Inflammatory macrophage (primary cell): Measurements from ENCODE around the gene LRP6.
A peak's percentile ranks its signal among the peaks of the same experiment; 100 is the strongest.
"Not testable (repeated sequence)": the region's sequence is repeated elsewhere in the genome, so short reads cannot be mapped to it uniquely, and the experiment has no call there.

ENCODE experiments used
- DNase-seq, 2 donors: peaks; one replicate each; pipeline ENCODE4 v3.0.0-alpha.2; 2020 to 2022

Gene LRP6

DNA sequence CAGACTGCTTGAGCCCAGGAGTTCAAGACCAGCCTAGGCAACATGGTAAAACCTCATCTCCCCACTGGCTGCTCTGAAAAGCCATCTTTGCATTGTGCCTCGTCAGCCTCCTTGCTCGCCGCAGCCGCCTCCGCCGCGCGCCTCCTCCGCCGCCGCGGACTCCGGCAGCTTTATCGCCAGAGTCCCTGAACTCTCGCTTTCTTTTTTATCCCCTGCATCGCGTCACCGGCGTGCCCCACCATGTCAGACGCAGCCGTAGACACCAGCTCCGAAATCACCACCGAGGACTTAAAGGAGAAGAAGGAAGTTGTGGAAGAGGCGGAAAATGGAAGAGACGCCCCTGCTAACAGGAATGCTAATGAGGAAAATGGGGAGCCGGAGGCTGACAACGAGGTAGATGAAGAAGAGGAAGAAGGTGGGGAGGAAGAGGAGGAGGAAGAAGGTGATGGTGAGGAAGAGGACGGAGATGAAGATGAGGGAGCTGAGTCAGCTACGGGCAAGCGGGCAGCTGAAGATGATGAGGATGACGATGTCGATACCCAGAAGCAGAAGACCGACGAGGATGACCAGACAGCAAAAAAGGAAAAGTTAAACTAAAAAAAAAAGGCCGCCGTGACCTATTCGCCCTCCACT, 155.8 kb downstream of the LRP6 start:
- not testable (repeated sequence) for DNase-seq

DNA sequence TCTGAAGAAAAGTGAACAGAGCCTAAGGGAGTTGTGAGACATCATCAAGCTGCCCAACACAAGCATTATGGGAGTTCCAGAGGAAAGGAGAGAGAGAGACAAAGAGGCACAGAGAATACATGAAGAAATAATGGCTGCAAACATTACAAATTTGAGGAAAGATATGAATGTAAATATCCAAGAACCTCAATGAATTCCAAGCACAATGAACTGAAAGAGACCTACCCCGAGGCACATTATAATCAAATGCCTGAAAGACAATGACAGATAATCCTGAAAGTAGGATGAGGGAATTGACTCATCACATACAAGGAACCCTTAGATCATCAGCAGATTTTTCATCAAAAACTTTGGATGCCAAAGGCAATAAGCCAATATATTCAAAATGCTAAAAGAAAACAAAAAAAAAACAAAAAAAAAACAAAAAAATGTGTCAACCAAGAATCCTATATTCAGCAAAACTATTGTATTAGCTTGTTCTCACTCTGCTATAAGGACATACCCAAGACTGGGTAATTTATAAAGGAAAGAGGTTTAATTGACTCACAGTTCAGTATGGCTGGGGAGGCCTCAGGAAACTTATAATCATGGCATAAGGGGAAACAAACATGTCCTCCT, 158.3 kb downstream of the LRP6 start:
- DNase-seq = no peak

DNA sequence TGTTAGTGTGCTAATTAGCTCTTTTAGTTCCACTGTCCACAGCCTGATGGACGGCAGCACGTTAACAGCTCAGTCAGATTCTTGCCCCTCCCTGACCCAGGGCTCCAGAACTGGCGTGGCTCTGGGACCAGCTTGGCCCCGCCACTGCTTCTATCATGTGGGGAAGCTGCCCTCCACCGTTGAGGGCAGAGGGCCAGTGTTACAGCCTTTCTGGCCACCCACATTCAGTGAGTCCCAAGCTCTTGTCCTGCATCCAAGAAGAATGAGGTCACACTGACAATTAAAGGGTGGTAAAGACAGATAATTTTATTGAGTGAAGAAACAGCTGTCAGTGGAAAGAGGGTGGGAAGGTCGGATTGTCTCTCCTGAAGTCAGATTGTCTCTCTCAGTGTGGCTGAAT, 159.2 kb downstream of the LRP6 start:
- no peak for DNase-seq

DNA sequence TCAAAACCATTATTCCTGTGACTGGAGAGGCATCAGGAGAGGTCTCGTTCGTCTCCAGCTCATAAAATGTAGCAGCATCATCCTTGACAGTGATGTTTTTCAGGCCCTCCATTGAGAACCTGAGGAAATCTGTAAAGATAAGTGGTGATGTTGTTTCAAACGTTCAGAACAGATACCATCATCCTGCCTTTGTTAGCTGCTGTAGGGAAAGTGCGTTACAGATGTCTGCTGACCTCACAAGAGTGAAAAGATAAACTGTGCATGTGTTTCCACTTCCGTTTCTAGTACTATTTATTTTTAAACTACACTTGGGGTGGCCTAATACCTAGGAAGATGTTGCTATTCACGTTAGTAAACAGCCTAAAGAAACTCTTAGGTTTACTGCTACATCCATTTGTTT, 167.7 kb downstream of the LRP6 start:
- no peak for DNase-seq

DNA sequence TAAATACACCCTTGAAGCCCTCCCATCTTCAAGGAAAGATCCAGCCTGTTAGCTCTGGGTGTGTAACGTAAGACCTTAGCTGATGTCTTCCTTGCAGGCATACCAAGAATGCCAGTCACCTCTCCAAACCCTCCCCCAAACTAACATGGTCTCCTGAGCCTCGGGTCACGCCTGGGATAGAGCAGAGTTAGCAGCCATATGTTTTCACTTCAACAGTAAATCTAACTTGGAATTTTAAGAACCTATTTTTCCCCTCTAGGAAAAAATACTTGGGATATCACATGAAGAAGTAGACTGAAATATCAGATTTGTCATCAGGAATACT, 168.2 kb downstream of the LRP6 start:
- DNase-seq = no peak

DNA sequence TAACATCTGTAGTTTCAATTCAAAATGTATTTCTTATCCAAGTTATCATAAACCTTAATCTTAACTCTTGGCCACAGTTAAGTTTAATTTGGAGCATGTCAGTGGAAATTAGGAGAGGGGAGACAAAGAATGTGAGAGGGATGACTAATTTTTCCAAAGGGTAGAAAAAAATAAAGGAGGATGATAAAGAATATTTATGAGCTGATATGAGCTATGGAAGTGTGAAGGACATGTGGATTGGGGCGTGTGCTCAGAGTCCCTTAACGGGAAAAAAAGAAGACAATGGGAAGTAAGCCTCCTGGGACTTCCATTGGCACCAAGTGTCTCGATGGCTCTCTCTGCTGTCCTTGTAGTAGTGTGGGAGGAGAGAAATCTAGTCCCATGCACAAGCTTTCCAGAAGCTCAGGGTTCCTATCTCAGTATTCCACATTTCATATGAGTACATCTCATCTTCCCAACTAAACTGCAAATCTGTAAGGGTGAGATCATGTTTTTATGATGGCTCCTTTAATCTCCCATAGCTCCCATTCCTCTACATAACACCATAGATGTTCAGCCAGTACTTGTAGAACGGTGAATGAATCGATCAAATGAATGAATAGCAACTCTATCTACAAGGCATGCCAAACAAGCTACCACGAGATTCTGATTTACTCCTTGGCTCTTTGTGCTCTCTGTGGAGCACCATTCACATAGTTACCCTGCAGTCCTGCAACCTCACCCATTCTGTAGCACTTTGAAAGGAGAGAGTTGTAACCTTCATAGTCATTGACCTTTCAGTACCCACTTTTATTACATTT, 168.8 kb downstream of the LRP6 start:
- DNase-seq = no peak

DNA sequence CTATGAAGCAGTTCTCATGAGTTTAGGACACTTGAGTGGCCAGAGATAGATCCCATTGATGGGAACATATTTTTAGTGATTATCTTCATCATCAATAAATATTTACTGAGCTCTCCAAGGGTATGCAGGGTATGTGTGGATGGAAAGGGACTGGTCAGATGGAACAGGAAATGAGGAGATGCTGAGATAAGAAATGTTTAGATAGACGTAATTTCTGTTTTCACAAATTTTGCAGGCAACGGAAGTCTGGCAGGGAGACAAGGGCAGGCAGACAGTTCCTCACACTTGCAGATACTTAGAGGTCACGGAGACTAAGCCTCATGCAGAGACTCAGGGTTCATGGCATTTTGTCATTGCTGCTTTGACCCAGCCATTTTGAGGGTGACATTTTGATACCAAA, 171.8 kb downstream of the LRP6 start:
- no peak for DNase-seq

DNA sequence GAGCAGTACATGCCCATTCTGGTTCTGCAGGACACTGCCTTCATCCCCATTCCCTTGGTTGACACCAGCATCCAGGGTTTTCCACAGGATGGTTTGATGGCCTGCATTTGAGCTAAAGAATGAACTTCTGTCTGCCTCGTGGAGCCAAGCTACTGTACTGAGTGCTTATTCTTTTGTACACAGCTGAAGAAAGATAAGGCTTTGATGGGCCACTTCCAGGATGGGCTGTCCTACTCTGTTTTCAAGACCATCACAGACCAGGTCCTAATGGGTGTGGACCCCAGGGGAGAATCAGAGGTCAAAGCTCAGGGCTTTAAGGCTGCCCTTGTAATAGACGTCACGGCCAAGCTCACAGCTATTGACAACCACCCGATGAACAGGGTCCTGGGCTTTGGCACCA, 172.4 kb downstream of the LRP6 start:
- DNase-seq = no peak

DNA sequence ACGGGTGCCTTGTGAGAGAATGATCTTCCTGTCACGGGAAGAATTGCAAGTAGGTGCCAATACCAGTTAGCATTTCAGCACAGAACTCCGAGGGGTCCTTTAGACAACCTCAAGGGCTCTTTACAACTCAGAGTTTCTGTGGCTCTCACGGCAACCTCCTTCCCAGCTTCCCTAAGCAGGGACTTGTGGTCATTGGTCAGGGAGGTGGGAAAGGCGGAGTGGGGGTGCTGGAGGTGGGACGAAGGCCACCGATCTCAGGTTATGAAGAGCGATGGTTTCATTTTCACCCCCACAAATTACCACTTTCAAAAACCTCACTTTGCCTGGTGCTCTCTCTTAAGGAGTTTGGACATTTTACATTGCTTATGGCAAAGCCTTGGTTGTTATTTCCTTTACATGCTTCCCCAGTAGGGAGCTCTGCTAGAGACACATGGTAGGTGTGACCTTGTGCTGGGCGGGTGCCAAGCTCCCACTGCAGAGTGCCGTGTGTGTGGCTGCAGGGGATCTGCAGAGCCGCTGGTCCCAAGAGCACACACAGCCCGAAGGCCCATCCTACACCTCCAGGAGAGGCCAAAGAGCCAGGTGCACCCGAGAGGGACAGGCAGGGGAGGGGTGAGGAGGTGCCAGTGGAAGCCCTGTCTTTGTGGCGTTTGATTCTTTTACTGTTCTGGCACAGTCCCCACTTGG, 174.7 kb downstream of the LRP6 start:
- no peak for DNase-seq

DNA sequence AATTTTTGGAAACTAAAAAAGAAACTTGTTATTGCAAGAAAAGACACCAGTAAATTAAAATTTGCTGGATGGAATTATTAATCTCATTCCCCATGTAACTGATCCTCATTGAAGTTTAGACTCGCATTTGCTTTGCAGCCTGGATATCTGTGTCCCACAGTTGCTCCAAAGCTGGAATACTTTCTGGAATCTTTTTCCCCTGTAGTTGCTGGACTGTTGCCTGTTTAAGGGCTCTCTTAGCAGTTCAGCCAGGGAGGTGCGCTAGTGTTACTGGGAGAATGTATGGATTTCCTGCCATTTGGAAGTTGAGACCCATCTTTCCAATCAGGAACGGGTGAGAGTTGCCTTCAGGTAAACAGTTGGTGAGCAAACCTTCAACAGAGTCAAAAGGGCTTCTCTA, 175.8 kb downstream of the LRP6 start:
- no peak for DNase-seq

DNA sequence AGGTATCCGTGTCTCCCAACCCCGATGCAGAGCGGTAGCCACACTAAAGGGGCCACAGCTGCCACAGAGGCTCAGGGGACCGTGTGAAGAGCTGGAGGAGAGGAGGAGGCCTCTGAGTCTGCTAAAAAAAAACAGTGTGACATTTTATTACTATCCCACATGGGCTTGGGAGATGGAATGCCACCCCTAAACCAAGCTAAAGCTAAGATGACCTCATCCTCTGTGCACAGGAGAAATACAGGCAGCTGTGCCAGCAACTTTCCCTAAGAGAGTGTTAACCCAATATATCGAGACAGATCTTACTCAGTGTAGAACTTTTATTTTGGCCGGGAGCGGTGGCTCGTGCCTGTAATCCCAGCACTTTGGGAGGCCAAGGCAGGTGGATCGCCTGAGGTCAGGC, 178.1 kb downstream of the LRP6 start:
- no peak for DNase-seq

DNA sequence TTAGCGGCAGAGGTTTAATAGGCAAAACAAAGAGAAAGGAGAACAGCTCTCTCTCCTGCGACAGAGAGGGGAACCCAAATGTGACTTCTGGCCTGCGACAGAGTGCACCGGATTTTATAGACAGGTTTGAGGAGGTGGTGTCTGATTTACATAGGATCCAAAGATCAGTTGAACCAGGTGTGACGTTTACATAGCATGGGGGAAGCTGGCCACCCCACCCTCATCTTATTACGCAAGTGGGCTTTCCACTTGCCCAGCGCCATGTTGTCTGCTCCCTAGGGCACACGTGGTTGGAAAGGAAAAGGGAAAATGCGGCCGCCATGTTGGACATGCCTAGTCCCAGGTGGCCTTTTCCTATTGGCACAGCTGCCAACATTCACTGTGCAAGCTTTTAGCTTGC, 178.7 kb downstream of the LRP6 start:
- DNase-seq = no peak

DNA sequence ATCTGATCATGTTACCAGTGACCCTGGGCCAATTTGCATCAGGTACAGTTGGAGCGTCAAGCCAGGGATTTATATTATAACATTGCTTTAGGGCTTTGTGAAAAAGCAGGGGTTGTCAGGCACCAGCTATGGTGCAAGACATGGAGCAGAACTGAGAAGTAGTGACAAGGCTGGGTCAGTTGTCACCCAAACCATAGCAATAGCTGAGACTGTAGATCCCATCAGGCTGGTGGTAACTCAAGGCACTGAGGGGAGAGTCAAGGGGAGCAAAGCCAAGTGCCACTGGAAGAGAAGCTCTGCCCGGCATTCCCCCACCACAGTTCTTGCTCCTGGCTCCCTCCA, 179.2 kb downstream of the LRP6 start:
- no peak for DNase-seq

DNA sequence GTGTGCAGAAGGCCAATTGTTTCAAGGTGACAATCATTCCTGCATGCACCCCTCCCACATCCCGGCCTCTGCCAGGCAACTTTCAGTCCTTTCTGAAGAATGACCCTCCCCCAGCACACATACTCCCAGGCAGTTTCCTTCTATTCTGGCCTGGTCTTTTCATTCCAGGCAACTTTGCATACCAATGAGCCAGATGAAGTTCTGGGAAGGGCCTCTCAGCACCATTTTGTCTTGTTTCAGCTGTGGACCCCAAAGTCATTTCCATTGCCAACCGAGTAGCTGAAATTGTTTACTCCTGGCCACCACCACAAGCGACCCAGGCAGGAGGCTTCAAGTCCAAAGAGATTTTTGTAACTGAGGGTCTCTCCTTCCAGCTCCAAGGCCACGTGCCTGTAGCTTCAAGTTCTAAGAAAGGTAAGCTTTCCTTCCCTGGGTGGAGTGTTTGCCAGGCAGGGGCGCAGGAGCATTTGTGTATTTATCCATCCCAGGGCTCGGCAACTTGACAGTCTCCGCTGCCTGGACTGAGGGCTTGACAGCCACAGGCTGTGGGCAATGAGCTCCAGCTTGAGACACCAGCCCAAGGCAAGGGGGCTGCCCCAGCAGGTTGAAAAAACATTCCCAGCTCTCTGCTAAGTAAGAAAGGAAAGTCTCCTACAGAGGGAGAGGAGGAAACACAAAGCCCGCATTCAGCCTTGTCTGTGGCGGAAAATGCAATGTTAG, 179.7 kb downstream of the LRP6 start:
- DNase-seq = no peak

DNA sequence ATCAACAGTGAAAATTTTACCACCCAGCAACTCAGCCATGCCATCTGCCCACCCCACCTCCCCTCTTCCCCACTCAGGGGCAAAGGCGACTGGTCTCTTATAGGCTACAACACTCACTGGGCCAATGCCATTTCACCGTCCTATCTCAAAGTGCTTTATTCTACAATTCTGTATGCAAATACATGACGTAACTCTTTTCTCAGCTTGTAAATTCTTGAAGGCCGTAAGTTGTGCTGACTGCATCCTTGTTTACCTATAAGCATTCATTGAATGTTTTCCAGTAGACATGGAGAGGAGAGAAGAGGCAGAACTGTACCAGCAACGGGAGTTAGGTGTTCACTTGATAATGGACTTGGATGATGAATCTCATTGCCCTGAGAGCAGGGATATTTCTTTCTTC, 180.5 kb downstream of the LRP6 start:
- no peak for DNase-seq

DNA sequence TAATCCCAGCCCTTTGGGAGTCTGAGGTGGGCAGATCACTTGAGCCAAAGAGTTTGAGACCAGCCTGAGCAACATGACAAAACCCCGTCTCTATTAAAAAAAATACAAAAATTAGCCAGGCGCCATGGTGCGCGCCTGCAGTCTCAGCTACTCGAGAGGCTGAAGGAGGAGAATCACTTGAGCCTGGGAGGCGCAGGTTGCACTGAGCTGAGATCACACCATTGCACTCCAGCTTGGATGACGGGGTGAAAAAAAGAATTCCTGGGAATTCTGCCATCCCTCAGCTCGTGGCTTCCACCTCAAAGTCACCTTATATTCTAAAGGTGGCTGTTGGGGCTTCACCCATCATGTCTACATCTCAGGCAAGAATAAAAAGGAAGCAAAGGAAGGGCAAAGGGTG, 183.2 kb downstream of the LRP6 start:
- no peak for DNase-seq

DNA sequence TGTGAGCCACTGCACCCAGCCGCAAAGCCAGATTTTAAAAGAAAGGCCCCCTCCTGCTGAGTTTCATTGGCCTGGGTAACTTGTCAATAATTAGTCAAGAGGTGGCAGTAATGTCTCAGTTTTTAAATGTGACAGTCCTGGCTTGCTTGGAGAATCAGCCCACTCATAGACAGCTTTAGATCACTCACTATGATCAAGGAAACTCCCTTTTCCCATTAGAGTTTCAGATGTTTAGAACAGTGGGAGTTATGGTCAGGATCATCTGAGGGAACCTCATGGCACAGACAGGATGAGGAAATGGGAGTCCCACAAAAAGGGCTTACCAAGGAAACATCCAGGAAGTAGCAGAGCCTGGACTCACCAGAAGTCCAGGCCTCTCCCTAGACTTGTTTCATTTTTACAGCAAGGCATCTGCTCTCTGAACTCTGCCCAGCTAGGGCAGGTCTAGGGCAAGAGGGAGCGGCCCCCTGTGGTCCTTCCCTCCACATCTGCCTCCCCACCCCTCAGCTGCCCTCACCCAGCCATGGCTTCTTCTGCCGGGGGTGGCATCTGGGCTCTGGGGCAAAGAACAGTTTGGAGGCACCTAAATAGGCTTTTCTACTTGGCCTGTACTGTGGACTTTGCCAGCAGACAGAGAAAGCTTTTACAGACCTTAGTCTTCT, 184.9 kb downstream of the LRP6 start:
- peak; percentile 57 to 62 for DNase-seq

DNA sequence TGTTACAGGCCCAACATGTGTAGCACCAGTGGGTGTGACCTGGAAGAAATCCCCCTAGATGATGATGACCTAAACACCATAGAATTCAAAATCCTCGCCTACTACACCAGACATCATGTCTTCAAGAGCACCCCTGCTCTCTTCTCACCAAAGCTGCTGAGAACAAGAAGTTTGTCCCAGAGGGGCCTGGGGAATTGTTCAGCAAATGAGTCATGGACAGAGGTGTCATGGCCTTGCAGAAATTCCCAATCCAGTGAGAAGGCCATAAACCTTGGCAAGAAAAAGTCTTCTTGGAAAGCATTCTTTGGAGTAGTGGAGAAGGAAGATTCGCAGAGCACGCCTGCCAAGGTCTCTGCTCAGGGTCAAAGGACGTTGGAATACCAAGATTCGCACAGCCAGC, 187.6 kb downstream of the LRP6 start:
- no peak for DNase-seq

DNA sequence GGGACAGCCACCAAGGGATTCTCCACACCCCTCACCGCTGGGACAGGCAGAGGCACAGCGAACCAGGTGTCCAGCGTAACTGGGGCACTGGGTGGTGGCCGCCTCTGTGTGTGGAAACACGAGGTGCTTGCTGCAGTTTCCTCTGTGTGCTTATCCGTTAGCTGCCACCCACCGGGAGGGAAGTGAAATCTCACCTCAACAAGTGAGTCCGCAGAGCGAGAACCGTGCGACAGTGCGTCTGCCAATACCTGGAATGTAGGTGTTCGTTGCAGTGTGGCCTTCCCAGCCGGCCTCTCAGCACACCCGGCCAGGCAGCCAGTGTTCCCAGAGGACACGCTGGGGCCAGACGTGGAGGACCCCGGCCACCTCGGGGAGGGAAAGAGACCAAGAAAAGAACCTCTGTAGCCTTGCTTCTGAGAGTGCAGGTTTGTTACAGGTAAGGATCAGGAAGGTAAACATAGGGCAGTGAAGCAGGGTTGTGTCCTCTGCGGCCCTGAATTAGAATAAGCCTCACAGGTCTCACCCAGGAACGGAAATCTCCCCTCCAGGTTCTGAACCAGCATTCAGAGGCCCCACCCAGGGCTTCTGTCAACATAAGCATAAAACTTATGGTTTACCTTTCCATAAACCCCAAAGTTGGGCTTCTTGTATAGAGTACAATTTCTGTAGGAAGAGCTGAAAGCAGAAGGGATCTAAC, 194.6 kb downstream of the LRP6 start:
- no peak for DNase-seq

DNA sequence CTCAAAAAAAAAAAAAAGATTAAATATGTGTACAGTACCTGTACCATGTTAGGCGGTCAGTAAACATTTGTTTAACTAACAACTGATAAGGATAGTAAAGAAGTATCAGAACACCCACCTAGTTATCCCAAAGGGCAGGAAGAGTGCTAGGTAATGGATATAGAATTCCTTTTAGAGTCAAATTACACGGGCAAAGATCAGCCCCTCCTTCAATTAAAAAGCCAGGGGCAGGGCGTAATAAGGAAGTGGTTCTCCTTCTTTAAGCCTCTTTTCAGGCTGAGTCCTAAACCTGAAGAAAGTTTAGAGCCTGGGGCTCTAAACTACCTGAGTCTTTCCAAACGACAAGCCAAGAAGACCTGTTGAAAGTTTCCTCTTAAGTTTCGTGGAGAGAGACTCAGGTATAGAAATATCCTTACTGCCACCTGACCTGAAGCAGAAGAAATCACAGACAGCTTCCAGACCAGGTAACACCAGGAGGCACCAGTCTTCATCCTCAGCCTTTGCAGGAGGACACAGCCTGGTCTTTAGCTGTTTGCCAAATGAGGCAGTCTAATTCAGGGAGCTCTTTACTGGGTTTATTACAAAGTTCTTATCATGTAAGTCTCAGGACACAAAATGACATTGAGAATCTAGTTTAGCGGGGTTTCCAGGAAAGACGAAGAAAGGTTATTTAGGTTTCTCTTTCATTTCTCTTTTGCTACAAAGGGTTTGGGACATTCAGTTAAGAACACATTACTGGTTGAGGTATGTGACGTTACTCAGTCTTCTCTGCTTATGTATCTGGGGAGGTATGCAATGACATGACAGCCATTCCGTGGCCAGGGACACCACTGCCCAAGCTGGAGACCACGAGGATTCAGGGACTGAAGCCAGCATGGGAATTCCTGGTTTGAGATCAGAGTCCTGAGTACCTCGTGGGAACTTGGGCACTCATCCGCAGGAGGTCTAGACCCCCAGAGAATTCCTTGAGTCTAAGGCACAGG, 195.9 kb downstream of the LRP6 start, which contains the start of gene BCL2L14:
TSS of gene BCL2L14 (plus strand) at position 266 of the 983 bp plus-strand sequence. CDS start 8,367 bp downstream, outside the sequence.
- no peak for DNase-seq
